Upper lobe of right lung (tissue), 1 donor: ENCODE results near the gene PDE1C. TPM values are rescaled to one million over a fixed set of nuclear protein-coding genes. Genes with fewer than 3 reads are reported as not detected.

Source experiments
- ATAC-seq: fragments of 200-7000 bp; cut with Tn5 transposase; one replicate; pipeline ENCODE4 v1.9.1; 2020; ENCODE audit warnings: mild to moderate bottlenecking, moderate library complexity
- DNase-seq: peaks from one replicate; pipeline ENCODE4 v3.0.0-alpha.2; 2020
- H3K27ac ChIP-seq: fragments of 200-600 bp; one replicate; pipeline ENCODE4 v1.8.0; 2022
- H3K27me3 ChIP-seq: fragments of 200-600 bp; one replicate; pipeline ENCODE4 v1.8.0; 2022; ENCODE audit warnings: mild to moderate bottlenecking
- H3K36me3 ChIP-seq: fragments of 200-600 bp; one replicate; pipeline ENCODE4 v1.8.0; 2022
- H3K4me1 ChIP-seq: fragments of 200-600 bp; one replicate; pipeline ENCODE4 v1.8.0; 2022
- H3K4me3 ChIP-seq: fragments of 200-600 bp; one replicate; pipeline ENCODE4 v1.8.0; 2022; ENCODE audit warnings: mild to moderate bottlenecking
- H3K9me3 ChIP-seq: fragments of 200-600 bp; one replicate; pipeline ENCODE4 v1.8.0; 2022
- intact Hi-C: fragments of 100-400 bp; cut with DNase I; formaldehyde crosslinking; loops from one replicate; pipeline ENCODE4 v1.11.0; 2022
- total RNA-seq: library from RNA; stranded (reverse); fragmentation: NEBNext Ultra II Directional; extraction: Animal tissue kit (Norgen Biotek cat#: 25700); gene quantifications from one replicate; pipeline ENCODE4 v1.2.1, GENCODE V29; 2021
- TF ChIP-seq, protein P1 (sequence below): fragments of 200-600 bp; IDR thresholded peaks from one replicate; pipeline ENCODE4 v1.8.0; 2022; ENCODE audit warnings: antibody characterized with exemption
- donor health status: DM: no; HTN: yes; CAD: no; lungs with severe emphysema.

Gene PDE1C
- total RNA-seq, 1 donor from 2014 or later = 13.0 TPM

DNA sequence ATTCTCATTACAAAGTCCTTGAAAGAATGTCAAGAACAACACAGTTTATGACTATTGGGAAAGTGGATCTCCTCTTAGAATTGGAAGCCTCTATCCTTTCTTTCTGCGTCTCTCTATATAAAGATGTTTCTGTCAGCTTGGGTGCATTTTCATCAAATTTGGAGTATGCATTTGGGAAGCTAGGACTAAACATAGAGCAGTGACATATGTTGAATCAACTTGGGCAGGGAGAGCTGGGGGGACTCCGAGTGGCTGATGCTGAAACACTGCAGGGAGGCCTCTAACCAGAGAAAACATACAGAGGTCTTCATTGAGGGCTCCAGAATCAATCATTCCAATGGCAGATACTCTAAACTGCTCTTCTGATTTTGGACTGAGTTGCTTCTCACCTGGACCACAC lies 147.4 kb downstream of the PDE1C start:
- Histone ChIP-seq H3K4me1 (no peaks in the 10 kb centered on the region), H3K36me3 (no peaks in the 10 kb centered on the region), H3K27me3 (no peaks in the 10 kb centered on the region), H3K4me3 (no peak overlapping the region), H3K9me3 (no peaks in the 10 kb centered on the region), H3K27ac (no peak overlapping the region)
- intact Hi-C loops = no loop called here
- no peak for ATAC-seq
- TF ChIP-seq, protein P1, sequence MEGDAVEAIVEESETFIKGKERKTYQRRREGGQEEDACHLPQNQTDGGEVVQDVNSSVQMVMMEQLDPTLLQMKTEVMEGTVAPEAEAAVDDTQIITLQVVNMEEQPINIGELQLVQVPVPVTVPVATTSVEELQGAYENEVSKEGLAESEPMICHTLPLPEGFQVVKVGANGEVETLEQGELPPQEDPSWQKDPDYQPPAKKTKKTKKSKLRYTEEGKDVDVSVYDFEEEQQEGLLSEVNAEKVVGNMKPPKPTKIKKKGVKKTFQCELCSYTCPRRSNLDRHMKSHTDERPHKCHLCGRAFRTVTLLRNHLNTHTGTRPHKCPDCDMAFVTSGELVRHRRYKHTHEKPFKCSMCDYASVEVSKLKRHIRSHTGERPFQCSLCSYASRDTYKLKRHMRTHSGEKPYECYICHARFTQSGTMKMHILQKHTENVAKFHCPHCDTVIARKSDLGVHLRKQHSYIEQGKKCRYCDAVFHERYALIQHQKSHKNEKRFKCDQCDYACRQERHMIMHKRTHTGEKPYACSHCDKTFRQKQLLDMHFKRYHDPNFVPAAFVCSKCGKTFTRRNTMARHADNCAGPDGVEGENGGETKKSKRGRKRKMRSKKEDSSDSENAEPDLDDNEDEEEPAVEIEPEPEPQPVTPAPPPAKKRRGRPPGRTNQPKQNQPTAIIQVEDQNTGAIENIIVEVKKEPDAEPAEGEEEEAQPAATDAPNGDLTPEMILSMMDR = no peak
- DNase-seq = no peak

DNA sequence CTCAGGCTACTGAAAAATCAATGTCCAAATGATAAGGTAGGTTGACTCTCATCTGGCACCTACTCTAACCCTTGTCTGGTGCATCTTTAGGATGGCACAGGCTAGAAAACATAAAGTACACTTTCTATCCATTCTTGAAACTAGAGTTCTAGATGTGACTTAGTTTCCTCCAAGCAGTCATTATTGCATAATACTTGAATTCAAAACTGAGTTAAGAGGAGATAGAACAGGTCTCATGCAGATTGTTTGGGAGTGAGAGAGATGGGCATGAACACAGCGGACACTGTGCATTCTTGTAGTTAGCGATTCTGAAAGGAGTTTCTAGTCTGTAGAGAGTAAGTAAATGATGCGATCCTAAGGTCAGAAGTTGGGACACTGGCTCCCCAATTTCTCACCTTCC lies 149.2 kb downstream of the PDE1C start:
- ATAC-seq (no peak), DNase-seq (no peak)
- no peaks in the 10 kb centered on the region for H3K27me3 ChIP-seq
- TF ChIP-seq, protein P1 = no peak
- H3K9me3 ChIP-seq = no peaks in the 10 kb centered on the region
- H3K36me3 ChIP-seq = no peaks in the 10 kb centered on the region
- intact Hi-C loops = no loop called here
- H3K27ac ChIP-seq = no peak overlapping the region
- no peaks in the 10 kb centered on the region for H3K4me1 ChIP-seq
- H3K4me3 ChIP-seq = no peak overlapping the region

DNA sequence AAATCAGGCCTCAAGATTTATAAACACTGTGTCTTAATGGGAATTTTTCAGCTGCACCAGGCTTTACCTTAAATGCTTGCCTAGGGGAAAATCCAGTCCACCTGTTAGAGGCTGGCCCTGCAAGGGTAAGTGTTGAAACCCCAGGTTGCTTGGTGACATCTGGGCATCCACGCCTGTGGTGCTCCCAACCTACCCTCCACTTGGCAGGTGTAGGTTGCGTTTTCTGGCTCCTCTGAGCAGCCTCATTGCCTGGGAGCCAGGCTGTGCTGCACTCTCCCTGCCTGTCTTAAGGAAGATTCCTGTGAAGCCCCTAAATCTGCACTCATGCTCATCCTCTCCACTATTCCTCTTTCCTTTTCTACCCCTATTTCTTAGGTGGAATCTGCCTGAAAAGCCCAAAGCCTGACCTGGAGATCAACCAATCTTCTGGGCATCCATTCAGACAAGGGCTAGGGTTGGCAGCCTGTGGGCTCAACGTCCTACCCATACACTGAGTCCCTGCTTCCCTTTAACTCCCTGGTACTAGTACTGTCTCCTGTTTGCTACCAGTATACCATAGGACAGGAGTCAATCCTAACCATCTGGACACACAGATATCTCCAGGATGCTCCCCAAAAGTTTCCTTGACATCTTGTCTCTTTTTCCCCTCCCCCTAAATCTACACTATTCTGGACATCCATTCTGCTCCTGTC lies 150.4 kb downstream of the PDE1C start:
- no peak for DNase-seq
- intact Hi-C loops = no loop called here
- no peaks in the 10 kb centered on the region for H3K9me3 ChIP-seq
- H3K4me3 ChIP-seq = no peak overlapping the region
- no peak for ATAC-seq
- H3K36me3 ChIP-seq = no peaks in the 10 kb centered on the region
- no peaks in the 10 kb centered on the region for H3K4me1 ChIP-seq
- H3K27me3 ChIP-seq = no peaks in the 10 kb centered on the region
- no peak overlapping the region for H3K27ac ChIP-seq
- TF ChIP-seq, protein P1 = no peak

DNA sequence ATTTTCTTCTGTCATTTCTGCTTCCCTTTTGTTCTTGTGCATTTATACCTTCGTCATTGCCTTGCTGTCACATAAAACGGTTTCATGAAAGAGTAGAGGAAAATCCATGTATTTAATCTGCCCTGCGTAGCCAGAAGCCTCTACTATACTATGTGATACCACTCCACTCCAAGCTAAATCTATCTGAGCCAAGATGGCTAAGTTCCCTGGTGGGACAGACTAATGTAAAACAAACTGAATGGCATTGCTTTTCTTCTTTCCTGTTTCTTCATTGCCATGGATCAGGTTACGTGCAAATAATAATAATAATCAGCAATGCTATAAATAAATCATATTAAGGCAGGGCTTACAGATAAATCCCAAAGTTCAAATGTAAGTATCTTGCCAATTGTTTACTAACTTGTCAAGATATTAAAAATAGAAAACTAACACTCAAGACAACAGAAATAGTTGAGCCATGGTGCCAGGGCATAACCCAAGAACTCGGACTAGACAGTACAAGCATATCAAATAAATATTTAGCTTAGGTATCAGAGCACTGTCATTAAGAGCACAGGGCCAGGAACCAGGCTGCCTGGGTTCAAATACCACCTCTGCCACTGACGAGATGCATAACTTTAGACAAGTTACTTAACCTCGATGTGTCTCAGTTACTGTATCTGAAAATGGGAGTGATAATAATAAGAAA lies 151.4 kb downstream of the PDE1C start:
- Histone ChIP-seq H3K4me1 (no peaks in the 10 kb centered on the region), H3K36me3 (no peaks in the 10 kb centered on the region), H3K9me3 (no peaks in the 10 kb centered on the region), H3K4me3 (no peak overlapping the region), H3K27me3 (no peaks in the 10 kb centered on the region), H3K27ac (no peak overlapping the region)
- TF ChIP-seq, protein P1 = no peak
- ATAC-seq (no peak), DNase-seq (no peak)
- intact Hi-C loops = no loop called here

DNA sequence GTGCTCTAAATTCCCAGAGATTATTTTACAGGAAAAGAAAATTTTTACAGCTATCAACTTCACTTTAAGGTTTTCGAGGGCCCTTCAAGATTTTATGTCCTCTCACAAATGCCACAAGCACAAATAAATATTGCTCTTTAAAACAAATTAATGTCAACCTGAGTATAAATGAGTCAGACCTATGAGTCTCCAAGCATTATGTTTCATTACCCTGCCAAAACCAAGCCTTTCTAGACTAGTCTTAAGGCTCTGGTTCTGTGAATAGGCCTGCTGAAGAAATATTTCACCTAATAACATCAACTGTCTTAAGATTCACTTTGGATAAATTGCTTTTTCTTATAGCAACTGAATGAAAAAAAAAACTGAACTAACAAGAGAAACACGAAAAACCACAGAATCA lies 153.0 kb downstream of the PDE1C start:
- Histone ChIP-seq H3K4me3 (no peak overlapping the region), H3K27me3 (no peaks in the 10 kb centered on the region), H3K36me3 (no peaks in the 10 kb centered on the region), H3K27ac (no peak overlapping the region), H3K4me1 (no peaks in the 10 kb centered on the region), H3K9me3 (no peaks in the 10 kb centered on the region)
- TF ChIP-seq, protein P1 = no peak
- ATAC-seq (no peak), DNase-seq (no peak)
- intact Hi-C loops = no loop called here
